A549 (cell line): ENCODE measurements around the gene METRNL. TPM values are rescaled to one million over a fixed set of nuclear protein-coding genes. Genes with fewer than 3 reads are reported as not detected.

Source experiments
- ATAC-seq, 2 experiments: fragments of 200-7000 bp in 1 of 2; fragments of >200 bp in 1 of 2; cut with Nextera tagmentation in 1 of 2; cut with Tn5 transposase in 1 of 2; 3 replicates each; pipeline versions ENCODE4 v1.8.0 to v1.9.1; 2018 to 2020; ENCODE audit warnings: mild to moderate bottlenecking in 1 of 2, moderate library complexity in 1 of 2
- CTCF ChIA-PET: fragments of 300-600 bp; sonication (Branson Sonifier 250); formaldehyde crosslinking; extraction: SDS; loops from one replicate; lab custom pipeline; 2021; ENCODE audit warnings: antibody characterized with exemption, inconsistent platforms; lab: Yijun Ruan, JAX
- POLR2A ChIA-PET: fragments of 350-600 bp; formaldehyde crosslinking; extraction: SDS; loops from one replicate; lab custom pipeline; 2021; ENCODE audit warnings: antibody characterized with exemption, inconsistent platforms; lab: Yijun Ruan, JAX
- DNase-seq, 2 experiments: peaks; one replicate each; pipeline versions ENCODE4 v3.0.0 to v3.0.0-alpha.2; 2011 to 2016; ENCODE audit warnings: low read depth in 1 of 2, low spot score in 1 of 2
- FAIRE-seq: peaks from 2 replicates; lab custom pipeline; 2011; peaks lifted over from hg19 to GRCh38; lab: Jason Lieb, UNC
- H3K27ac ChIP-seq, 2 experiments: fragments of >200 bp; sonication (Bioruptor Twin); formaldehyde crosslinking; 3 replicates each; pipeline ENCODE4 v1.5.1; 2016 to 2017
- H3K4me1 ChIP-seq: fragments of >200 bp; sonication (Bioruptor Twin); formaldehyde crosslinking; 3 replicates; pipeline ENCODE4 v1.6.1; 2016
- H3K4me2 ChIP-seq: fragments of >200 bp; sonication (Bioruptor Twin); formaldehyde crosslinking; 3 replicates; pipeline ENCODE4 v1.6.1; 2016
- H3K4me3 ChIP-seq: fragments of >200 bp; sonication (Bioruptor Twin); formaldehyde crosslinking; 3 replicates; pipeline ENCODE4 v1.5.1; 2016
- H3K9me3 ChIP-seq: fragments of >200 bp; sonication (Bioruptor Twin); formaldehyde crosslinking; 3 replicates; pipeline ENCODE4 v1.6.1; 2016
- CHD2 ChIP-seq: fragments of 150-350 bp; IDR thresholded peaks from 2 replicates; pipeline ENCODE4 v1.6.1; 2014; ENCODE audit warnings: low read length; ENCODE audit not compliant: partially characterized antibody
- CHD4 ChIP-seq: fragments of 200-600 bp; sonication (generic); IDR thresholded peaks from 2 replicates; pipeline ENCODE4 v1.6.1; 2016; ENCODE audit warnings: antibody characterized with exemption, mild to moderate bottlenecking, borderline replicate concordance
- CTCF ChIP-seq: fragments of >200 bp; sonication (Bioruptor Twin); formaldehyde crosslinking; IDR thresholded peaks from 3 replicates; pipeline ENCODE4 v1.5.1; 2016
- EHF ChIP-seq: fragments of 250-450 bp; sonication (Bioruptor Pico); IDR thresholded peaks from 2 replicates; pipeline ENCODE4 v1.5.0; 2020; ENCODE audit warnings: mild to moderate bottlenecking
- EP300 ChIP-seq, 2 experiments: fragments of >200 bp; sonication (Bioruptor Twin); formaldehyde crosslinking; IDR thresholded peaks; 2 replicates in 1 of 2; 3 replicates in 1 of 2; pipeline ENCODE4 v1.6.1; 2016 to 2017
- ESRRA ChIP-seq: fragments of 150-350 bp; IDR thresholded peaks from 2 replicates; pipeline ENCODE4 v1.6.1; 2014; ENCODE audit warnings: mild to moderate bottlenecking, low read length, borderline replicate concordance
- FOXS1 ChIP-seq: fragments of 250-450 bp; sonication (Bioruptor Pico); IDR thresholded peaks from 2 replicates; pipeline ENCODE4 v1.5.0; 2020; ENCODE audit warnings: mild to moderate bottlenecking, moderate library complexity
- GATA3 ChIP-seq: IDR thresholded peaks from 2 replicates; pipeline ENCODE4 v1.6.1; 2012; ENCODE audit warnings: borderline replicate concordance
- HOXB5 ChIP-seq: fragments of 250-450 bp; sonication (Bioruptor Pico); IDR thresholded peaks from 2 replicates; pipeline ENCODE4 v1.5.0; 2020; ENCODE audit warnings: mild to moderate bottlenecking, moderate library complexity
- KDM1A ChIP-seq: fragments of 200-600 bp; sonication (generic); IDR thresholded peaks from 2 replicates; pipeline ENCODE4 v1.6.1; 2016; ENCODE audit warnings: low read depth, mild to moderate bottlenecking
- MAX ChIP-seq: IDR thresholded peaks from 2 replicates; pipeline ENCODE4 v1.6.1; 2012
- MAZ ChIP-seq: fragments of 150-350 bp; IDR thresholded peaks from 2 replicates; pipeline ENCODE4 v1.6.1; 2014; ENCODE audit warnings: antibody characterized with exemption, low read depth, low read length, borderline replicate concordance
- NFE2L2 ChIP-seq: fragments of 150-350 bp; conservative IDR thresholded peaks from 2 replicates; pipeline ENCODE4 v1.6.1; 2014; ENCODE audit warnings: low read length
- NPAS2 ChIP-seq: fragments of 250-450 bp; sonication (Bioruptor Pico); IDR thresholded peaks from 2 replicates; pipeline ENCODE4 v1.8.0; 2022; ENCODE audit warnings: mild to moderate bottlenecking, moderate library complexity, borderline replicate concordance
- PHF8 ChIP-seq: fragments of 200-600 bp; sonication (generic); IDR thresholded peaks from 2 replicates; pipeline ENCODE4 v1.6.1; 2016; ENCODE audit warnings: low read depth, mild to moderate bottlenecking, antibody characterized with exemption, moderate library complexity, borderline replicate concordance
- POLR2A ChIP-seq: IDR thresholded peaks from 2 replicates; pipeline ENCODE4 v1.6.1; 2012; ENCODE audit warnings: mild to moderate bottlenecking, low read length
- POLR2AphosphoS2 ChIP-seq: conservative IDR thresholded peaks from 2 replicates; pipeline ENCODE4 v1.6.1; 2012; ENCODE audit warnings: low read length, improper control_type of control experiment, inconsistent platforms
- RAD21 ChIP-seq, 2 experiments: fragments of >200 bp in 1 of 2; sonication (Bioruptor Twin) in 1 of 2; formaldehyde crosslinking in 1 of 2; IDR thresholded peaks in 1 of 2; conservative IDR thresholded peaks in 1 of 2; 2 replicates in 1 of 2; 3 replicates in 1 of 2; pipeline ENCODE4 v1.6.1; 2012 to 2018; ENCODE audit warnings: inconsistent platforms in 1 of 2
- RFX5 ChIP-seq: fragments of 450-650 bp; IDR thresholded peaks from 2 replicates; pipeline ENCODE4 v1.7.1; 2014; ENCODE audit warnings: antibody characterized with exemption, mild to moderate bottlenecking, moderate library complexity
- WGBS: methylation state at CpG from one replicate; pipeline ENCODE4 v1.1.6; 2017; ENCODE audit errors: missing lambda C conversion rate; 5-methylcytosine and 5-hydroxymethylcytosine counted together
- polyA plus RNA-seq, 4 experiments: library from polyadenylated mRNA; depleted of rRNA in 3 of 4; stranded (reverse); fragments of >200 nt; fragmentation: RNase III in 1 of 4; extraction: RNeasy Plus Mini Kit Qiagen cat#74134 plus additional on column Dnase treatment in 1 of 4; gene quantifications; 2 replicates in 3 of 4; 3 replicates in 1 of 4; pipeline ENCODE4 v1.2.3, GENCODE V29; 2011 to 2017
- TF ChIP-seq, protein P1 (sequence below): fragments of 150-350 bp; IDR thresholded peaks from 2 replicates; pipeline ENCODE4 v1.6.1; 2014; ENCODE audit warnings: low read depth, mild to moderate bottlenecking, low read length

Gene METRNL
- polyA plus RNA-seq, 2 of the 4 experiments (the other 2 are of a cell fraction): 1.7 to 6.4 TPM

GRCh38 chr17:83085526-83086198 is 6.3 kb downstream of the METRNL start:
- TF ChIP-seq MAZ (no peak), ESRRA (no peak), CHD2 (no peak), EP300 (IDR thresholded peaks at IDR 0.05) (no peak), PHF8 (no peak), KDM1A (no peak), RFX5 (no peak), RAD21 (conservative IDR thresholded peaks at IDR 0.05 in 1 of 2, IDR thresholded peaks at IDR 0.05 in 1 of 2) (no peak), EHF (no peak), POLR2A (no peak), HOXB5 (no peak), NPAS2 (CRISPR knock-in tag) (no peak)
- TF ChIP-seq, protein P1, sequence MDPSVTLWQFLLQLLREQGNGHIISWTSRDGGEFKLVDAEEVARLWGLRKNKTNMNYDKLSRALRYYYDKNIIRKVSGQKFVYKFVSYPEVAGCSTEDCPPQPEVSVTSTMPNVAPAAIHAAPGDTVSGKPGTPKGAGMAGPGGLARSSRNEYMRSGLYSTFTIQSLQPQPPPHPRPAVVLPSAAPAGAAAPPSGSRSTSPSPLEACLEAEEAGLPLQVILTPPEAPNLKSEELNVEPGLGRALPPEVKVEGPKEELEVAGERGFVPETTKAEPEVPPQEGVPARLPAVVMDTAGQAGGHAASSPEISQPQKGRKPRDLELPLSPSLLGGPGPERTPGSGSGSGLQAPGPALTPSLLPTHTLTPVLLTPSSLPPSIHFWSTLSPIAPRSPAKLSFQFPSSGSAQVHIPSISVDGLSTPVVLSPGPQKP: no peak

DNA sequence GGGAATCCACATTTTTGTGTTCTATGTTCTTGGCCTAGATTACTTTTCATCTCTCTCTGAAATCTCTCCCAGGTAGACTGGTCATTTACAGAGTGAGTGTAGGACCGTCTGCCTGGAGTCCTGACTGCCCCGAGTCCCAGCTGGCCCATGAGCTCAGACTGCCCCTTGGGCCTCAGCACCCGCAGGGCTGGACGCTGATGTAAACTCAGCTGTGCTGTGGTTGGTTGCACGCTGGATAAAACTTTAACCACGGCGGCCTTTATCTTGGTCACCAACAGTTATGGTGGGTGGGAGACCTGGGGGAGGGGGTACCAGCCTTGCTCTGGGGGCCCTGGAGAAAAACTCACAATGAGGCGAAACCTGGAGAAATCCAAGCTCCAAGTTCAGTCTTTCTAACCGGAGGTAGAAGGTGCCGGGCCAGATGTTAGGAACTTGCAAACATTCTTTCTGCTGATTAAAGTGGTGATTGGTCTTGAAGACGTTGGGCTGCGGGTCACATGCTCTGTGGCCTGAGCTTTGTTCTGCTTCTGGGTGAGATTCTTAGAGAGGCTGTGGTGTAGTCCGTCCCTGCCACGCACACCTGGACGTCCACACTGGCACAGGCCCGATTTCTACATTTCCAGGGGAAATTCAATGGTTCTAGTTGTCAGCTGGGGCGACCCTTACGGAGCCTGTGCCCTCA is 6.9 kb downstream of the METRNL start:
- no peak for DNase-seq
- no peak for ATAC-seq
- ChIA-PET CTCF (interaction anchor here (0.9 kb wide), 1 partner anchor 19 kb away, joined by 4 read pairs; no protein-coding TSS in a partner anchor), POLR2A (no interaction called here)
- FAIRE-seq: no peak
- TF ChIP-seq NFE2L2 (no peak), FOXS1 (CRISPR knock-in tag) (no peak), CHD4 (no peak), MAX (no peak), POLR2AphosphoS2 (no peak), GATA3 (no peak), CTCF (no peak)
- no peak overlapping the region for H3K4me2 ChIP-seq
- 87% methylated on average over 18 of the region's 18 CpGs for WGBS
- no peak overlapping the region for H3K27ac ChIP-seq
- no peak overlapping the region for H3K4me3 ChIP-seq
- H3K4me1 ChIP-seq: peaks cover 25% of the 10 kb centered on the region
- no peaks in the 10 kb centered on the region for H3K9me3 ChIP-seq

More at GRCh38 chr17:83085526-83086198, 6.3 kb downstream of the METRNL start:
- no peak overlapping the region for H3K27ac ChIP-seq
- no peaks in the 10 kb centered on the region for H3K9me3 ChIP-seq
- no peak for DNase-seq
- ChIA-PET POLR2A (no interaction called here), CTCF (interaction anchor here (0.9 kb wide), 1 partner anchor 20 kb away, joined by 4 read pairs; no protein-coding TSS in a partner anchor)
- WGBS: 79% methylated on average over 18 of the region's 25 CpGs
- H3K4me1 ChIP-seq: peaks cover 30% of the 10 kb centered on the region
- FAIRE-seq: no peak
- no peak for ATAC-seq
- no peak overlapping the region for H3K4me3 ChIP-seq
- no peak overlapping the region for H3K4me2 ChIP-seq
